ENCODE results near the gene SLC25A26. TPM values are rescaled to one million over a fixed set of nuclear protein-coding genes. Genes with fewer than 3 reads are reported as not detected.

The SLC25A26 gene
- total RNA-seq, 1 donor from 2014 or later: 39.0 TPM

DNA sequence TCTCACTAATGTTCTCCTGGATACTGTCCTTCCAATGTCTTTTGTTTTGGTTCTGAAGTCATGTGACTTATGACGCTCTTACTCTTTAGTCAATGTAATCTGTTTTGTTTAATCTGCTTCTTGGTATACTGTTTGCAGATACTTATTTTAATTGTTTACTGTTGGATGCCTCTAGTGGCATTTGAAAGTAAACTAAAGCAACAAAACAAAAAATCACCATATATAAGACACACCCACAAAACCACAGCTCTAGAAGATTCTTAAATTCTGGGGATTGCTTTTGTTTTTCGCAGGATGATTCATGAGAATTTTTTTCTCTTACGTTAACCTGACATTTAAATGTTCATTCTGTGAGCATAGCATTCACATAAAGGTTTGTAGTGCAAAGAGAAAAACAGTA, 16.8 kb downstream of the SLC25A26 start:
- TF ChIP-seq, protein P1, sequence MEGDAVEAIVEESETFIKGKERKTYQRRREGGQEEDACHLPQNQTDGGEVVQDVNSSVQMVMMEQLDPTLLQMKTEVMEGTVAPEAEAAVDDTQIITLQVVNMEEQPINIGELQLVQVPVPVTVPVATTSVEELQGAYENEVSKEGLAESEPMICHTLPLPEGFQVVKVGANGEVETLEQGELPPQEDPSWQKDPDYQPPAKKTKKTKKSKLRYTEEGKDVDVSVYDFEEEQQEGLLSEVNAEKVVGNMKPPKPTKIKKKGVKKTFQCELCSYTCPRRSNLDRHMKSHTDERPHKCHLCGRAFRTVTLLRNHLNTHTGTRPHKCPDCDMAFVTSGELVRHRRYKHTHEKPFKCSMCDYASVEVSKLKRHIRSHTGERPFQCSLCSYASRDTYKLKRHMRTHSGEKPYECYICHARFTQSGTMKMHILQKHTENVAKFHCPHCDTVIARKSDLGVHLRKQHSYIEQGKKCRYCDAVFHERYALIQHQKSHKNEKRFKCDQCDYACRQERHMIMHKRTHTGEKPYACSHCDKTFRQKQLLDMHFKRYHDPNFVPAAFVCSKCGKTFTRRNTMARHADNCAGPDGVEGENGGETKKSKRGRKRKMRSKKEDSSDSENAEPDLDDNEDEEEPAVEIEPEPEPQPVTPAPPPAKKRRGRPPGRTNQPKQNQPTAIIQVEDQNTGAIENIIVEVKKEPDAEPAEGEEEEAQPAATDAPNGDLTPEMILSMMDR (IDR thresholded peaks at IDR 0.05; ENCODE audit: insufficient read depth, low read length, severe bottlenecking): no peak
- DNase-seq (ENCODE audit: low read depth) (no peak), FAIRE-seq (no peak)
- Histone ChIP-seq H3K4me3 (ENCODE audit: low read depth, low read length) (no peak overlapping the region), H3K36me3 (ENCODE audit: control insufficient read depth, insufficient read depth, low read length) (no peaks in the 10 kb centered on the region), H3K27me3 (ENCODE audit: control insufficient read depth, insufficient read depth, low read length) (no peaks in the 10 kb centered on the region)

DNA sequence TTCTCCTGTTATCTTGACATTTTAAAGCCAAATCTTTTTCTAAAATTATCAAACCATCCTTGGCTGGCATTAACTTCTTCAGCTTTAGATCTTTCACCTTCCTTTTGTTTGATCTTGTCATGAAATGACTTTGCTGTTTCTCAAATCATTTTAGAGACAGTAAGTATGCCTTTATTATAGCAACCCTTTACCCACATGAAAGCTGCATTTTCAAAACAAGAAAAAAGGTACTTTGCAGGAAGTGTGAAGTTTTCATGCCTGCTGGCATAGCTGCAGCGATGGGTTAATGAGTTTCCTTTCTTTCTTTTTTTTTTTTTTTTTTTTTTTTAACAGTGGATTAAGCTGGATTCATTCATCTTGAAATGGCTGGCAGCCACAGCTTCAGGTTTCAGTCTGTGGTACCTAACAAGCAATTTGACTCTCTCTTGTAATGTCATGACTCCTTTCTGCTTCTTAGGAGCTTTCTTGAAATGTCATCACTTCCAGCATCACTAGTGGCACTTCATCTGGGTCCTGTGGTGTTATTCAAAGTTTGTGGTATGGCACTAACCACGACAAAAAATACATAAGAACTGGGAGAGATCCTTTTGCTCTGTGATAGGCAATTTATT, 18.8 kb downstream of the SLC25A26 start:
- FAIRE-seq (no peak), DNase-seq (ENCODE audit: low read depth) (no peak)
- TF ChIP-seq, protein P1 (IDR thresholded peaks at IDR 0.05; ENCODE audit: insufficient read depth, low read length, severe bottlenecking): no peak
- Histone ChIP-seq H3K27me3 (ENCODE audit: control insufficient read depth, insufficient read depth, low read length) (no peaks in the 10 kb centered on the region), H3K4me3 (ENCODE audit: low read depth, low read length) (no peak overlapping the region), H3K36me3 (ENCODE audit: control insufficient read depth, insufficient read depth, low read length) (peaks cover 4% of the 10 kb centered on the region)

DNA sequence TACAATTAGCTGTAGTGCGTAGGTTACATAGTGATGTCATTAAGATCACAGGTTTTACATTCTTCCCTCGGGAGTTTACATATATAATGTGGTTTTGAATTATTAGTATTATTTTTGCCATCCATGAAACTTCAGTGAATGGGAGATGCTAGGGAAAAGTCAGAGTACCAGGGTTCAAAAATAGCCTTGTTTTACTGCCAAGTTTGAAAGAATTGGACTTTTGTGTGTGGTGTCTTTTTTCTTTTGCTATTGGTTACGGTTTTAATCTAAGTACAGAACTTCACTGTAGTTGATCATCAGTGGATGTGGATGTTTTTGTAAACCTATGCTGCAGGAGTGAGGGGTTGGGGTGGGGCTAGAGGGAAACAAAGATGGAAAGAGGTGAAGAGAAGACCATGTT, 20.7 kb downstream of the SLC25A26 start:
- H3K36me3 ChIP-seq (ENCODE audit: control insufficient read depth, insufficient read depth, low read length): peaks cover 4% of the 10 kb centered on the region
- TF ChIP-seq, protein P1 (IDR thresholded peaks at IDR 0.05; ENCODE audit: insufficient read depth, low read length, severe bottlenecking): no peak
- FAIRE-seq (no peak), DNase-seq (ENCODE audit: low read depth) (no peak)
- no peak overlapping the region for H3K4me3 ChIP-seq (ENCODE audit: low read depth, low read length)
- H3K27me3 ChIP-seq (ENCODE audit: control insufficient read depth, insufficient read depth, low read length): no peaks in the 10 kb centered on the region

DNA sequence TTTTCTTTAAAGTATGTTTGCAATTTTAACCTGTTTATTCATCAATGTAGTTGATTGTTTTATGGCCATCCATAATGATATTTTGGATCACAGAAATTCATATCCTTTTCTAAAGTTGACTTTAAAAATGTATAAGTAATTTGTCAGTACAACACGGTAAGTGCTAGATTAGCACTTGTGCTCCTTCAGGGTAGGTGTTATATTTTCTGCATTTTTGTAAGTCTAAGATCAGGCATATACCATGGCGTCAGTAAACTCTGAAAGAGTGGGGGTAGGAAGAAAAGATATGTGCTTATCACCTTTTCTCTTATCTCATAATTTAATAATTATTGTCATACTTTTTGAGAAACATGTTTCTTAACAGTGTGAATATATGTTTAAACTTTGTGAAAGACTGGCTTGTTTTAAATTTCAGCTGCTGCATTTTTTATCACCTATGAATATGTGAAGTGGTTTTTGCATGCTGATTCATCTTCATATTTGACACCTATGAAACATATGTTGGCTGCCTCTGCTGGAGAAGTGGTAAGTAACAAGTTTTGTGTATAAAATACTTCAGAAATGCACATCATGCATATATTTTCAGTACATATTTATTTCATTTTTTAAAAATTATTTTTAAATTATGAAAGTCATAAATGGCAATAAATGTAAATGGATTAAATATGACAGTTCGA, 22.1 kb downstream of the SLC25A26 start:
- TF ChIP-seq, protein P1 (IDR thresholded peaks at IDR 0.05; ENCODE audit: insufficient read depth, low read length, severe bottlenecking): no peak
- no peak for DNase-seq (ENCODE audit: low read depth)
- H3K27me3 ChIP-seq (ENCODE audit: control insufficient read depth, insufficient read depth, low read length): no peaks in the 10 kb centered on the region
- peaks cover 4% of the 10 kb centered on the region for H3K36me3 ChIP-seq (ENCODE audit: control insufficient read depth, insufficient read depth, low read length)
- no peak for FAIRE-seq
- H3K4me3 ChIP-seq (ENCODE audit: low read depth, low read length): no peak overlapping the region

DNA sequence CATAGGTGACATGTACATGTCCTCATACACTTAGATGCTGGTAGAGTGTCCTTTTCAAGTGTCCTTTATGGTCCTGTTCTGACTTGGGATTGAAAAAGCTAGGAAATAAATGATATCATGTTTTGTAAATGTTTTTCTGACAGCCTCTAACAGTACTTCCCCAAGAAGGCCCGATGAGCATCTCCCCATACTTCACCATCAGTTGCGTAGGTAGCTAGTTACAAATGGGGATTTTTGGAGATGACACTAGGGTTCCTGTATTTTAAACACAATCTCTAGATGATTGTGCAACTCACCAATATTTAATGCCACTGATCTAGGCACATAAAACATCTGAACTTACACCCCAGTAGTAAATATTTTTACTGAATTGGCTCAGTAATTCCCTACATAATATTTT, 27.8 kb downstream of the SLC25A26 start:
- FAIRE-seq: no peak
- TF ChIP-seq, protein P1 (IDR thresholded peaks at IDR 0.05; ENCODE audit: insufficient read depth, low read length, severe bottlenecking): no peak
- H3K4me3 ChIP-seq (ENCODE audit: low read depth, low read length): no peak overlapping the region
- no peaks in the 10 kb centered on the region for H3K27me3 ChIP-seq (ENCODE audit: control insufficient read depth, insufficient read depth, low read length)
- H3K36me3 ChIP-seq (ENCODE audit: control insufficient read depth, insufficient read depth, low read length): peaks cover 3% of the 10 kb centered on the region
- DNase-seq (ENCODE audit: low read depth): no peak

All from bronchial epithelial cell (primary cell).